ENCODE measurements around the gene SGMS1.
"Not testable (repeated sequence)": the region's sequence is repeated elsewhere in the genome, so short reads cannot be mapped to it uniquely, and the experiment has no call there.

Gene SGMS1

DNA sequence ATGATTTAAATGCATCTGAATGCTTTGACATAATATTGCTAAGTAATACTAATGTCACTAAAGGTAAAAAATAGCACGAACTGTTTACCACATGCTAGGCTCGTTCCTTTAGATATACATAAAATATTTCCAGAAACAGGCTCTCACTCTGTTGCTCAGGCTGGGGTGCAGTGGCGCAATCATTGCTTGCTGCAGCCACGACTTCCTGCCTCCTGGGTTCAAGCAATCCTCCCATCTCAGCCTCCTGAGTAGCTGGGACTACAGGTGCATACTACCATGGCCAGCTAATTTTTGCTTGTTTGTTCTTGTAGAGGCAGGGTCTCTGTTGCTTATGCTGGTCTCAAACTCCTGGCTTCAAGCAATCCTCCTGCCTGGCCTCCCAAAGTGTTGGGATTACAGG lies 183.3 kb downstream of the SGMS1 start:
- Histone ChIP-seq H3K4me3 (no peak overlapping the region), H3K27ac (no peak overlapping the region)

DNA sequence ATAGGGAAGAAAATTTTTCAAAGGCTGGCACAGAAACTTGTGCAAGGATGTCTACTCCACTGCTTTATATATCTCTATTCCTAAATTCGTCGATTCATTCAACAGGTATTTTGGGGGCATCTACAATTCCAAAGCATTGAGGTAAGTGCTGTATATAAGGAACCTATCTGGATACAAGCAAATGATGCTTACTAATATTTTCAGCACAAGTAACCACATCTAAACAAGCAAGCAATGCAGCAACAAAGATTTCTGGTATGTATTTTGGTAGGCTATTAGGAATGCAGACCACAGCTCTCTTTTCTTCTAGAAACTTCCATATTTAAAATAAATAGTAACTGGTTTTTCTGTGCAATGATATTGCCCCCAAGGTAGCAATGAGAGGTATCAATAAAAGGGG lies 183.9 kb downstream of the SGMS1 start:
- H3K4me3 ChIP-seq, result no peak overlapping the region

DNA sequence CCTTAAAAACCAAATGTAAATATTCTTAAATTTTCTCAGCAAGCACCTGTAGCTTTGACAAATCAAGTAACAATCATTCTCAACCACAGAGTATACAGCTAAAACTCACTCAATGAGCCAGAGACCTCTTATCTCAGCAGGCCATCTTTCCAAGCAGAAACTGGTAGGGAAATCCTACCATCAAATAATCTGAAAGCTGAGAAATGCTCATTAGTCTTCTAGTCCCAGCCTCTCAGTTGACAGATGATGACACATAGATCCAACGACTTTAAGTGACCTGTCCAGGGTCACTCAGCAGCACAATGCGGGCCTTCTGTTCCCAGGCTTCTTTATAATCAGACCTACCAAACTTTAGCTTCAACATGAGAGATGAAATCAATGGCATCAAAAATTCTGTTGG lies 184.6 kb downstream of the SGMS1 start:
- Histone ChIP-seq H3K4me3 (no peak overlapping the region), H3K27ac (no peak overlapping the region)

More for the DNA sequence above, 183.9 kb downstream of the SGMS1 start:
- no peak overlapping the region for H3K27ac ChIP-seq

DNA sequence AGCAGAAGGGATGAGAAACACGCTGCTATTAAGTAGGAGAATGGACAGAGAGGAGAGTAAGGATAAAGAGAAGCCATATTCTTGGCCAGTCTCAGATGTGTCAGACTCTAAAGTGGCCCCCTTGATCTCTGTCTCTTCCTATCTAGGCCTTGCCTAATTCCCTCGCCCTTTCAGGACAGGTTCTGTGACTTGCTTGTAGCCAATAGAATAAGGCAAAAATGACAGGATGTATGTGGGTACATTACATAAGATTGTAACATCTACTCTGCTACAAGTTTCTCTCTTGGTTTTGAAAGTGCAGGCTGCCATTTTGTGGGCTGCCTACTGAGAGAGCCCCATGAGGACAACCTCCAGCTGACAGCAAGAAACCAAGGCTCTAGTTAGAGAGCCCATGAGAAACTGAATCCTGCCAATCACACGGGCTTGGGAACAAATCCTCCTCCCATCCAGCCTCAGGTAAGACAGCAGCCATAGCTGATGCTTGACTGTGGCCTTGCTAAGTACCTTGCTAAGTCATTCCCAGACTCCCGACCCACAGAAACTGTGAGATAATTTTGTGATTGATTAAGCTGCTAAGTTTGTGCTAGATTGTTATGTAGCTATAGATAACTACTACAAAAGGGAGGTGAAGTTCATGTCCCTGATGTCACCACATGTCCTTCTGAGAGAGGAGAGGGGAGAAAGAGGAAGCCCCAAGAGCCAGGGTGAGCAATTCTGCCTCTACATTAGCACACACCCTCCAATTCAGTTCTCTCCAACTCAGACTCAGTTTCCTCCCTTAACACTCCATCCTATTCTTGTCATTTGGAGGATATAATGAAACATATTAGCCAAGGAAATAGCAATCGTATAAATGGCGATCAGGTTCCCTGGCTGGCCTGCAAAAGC lies 185.5 kb downstream of the SGMS1 start:
- Histone ChIP-seq H3K4me3 (no peak overlapping the region), H3K27ac (peak overlapping the region in 4 of 21 experiments; percentile 21 to 31 (median 28))

DNA sequence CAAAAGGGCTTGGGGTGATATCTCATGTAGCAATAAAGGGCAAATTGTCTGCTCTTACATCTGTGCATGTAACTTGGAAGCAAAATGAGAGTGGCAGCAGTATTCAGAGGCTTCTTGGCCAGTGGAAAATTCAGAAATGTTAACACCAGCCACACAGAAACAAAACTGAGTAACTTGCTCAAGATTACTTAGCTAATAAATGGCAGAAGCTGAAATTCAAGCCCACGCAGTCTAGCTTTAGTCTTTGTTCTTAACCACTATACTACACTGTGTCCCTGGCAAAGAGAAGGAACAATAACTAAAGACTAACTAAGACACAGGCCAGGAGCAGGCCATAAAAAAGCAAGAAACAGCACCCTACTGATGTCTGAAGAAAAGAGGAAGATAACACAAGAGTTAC lies 186.5 kb downstream of the SGMS1 start:
- peak overlapping the region in 2 of 21 experiments; percentile 30 to 31 for H3K27ac ChIP-seq
- H3K4me3 ChIP-seq, result no peak overlapping the region

DNA sequence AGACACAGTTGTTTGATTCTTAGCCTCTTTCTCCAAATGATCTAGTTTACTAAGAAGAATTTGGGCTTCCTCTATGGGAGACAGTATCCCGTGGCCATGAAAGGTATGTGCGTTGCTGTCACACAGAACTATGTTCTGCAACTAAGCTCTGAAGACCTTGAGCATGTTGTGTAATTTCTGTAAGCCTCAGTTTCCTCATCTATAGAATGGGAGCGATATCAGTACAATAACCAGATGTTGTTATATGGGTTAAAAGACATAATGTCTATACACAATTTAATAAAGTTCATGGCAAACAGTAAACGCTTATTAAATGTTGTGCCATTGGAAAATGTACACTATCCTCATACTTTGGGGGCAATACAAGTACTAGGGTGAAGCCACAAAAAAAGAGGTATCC lies 187.0 kb downstream of the SGMS1 start:
- Histone ChIP-seq H3K4me3 (no peak overlapping the region), H3K27ac (peak overlapping the region in 1 of 21 experiments; percentile 30)

DNA sequence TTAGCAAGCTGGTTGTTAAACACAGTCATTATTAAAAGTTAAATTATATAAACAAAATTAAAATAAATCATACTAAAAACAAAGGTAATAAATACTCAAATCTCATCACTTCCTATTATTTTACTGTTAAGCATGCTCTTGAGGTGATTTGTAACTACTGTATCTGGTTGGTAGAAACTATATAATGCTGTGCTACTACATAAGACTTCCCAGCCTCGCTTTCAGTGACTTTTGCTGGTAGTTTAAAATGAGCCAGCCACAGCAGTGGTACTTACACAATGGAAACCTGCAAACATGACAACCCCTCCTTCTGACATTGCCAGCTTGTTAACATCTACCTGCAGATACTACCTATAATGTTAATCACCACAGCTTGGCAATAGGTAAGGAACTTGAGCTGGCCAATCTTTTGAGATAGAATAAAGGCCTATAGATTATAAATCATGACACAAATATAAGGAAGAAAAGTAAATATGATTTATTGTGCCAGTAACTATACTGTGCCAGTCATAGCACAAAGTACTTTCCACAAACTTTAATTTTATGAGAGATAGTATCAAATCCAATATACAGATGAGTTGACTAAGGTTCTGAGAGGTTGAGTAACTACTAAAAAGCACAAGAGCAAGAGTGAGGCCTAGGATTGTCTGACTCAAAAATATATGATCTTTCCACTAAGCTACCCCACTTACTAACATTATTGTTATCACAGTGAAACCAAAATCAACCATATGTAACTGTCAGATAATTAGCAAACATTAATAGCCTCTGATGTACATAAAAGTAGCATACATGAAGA lies 191.3 kb downstream of the SGMS1 start:
- H3K27ac ChIP-seq, result peak overlapping the region in 11 of 21 experiments; percentile 30 to 85 (median 72)
- no peak overlapping the region for H3K4me3 ChIP-seq

DNA sequence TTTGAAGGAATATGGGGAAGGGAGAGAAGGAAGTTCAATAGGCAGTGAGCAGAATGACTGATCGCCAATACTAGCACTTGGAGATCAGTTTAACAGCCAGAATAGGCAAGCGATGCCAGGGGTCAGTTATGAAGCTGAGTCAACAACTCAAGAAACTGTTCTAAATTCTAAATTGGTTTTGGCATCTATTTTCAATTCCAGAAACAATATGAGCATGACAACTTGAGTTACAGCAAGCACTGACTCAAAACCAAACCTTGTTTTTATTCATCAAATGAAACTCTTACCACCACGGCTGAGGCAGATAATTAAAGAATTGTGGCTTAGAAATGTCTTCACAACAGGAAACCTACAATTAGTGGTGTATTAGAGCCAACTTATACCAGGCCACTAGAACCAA lies 192.0 kb downstream of the SGMS1 start:
- peak overlapping the region in 17 of 21 experiments; percentile 6 to 85 (median 70) for H3K27ac ChIP-seq

DNA sequence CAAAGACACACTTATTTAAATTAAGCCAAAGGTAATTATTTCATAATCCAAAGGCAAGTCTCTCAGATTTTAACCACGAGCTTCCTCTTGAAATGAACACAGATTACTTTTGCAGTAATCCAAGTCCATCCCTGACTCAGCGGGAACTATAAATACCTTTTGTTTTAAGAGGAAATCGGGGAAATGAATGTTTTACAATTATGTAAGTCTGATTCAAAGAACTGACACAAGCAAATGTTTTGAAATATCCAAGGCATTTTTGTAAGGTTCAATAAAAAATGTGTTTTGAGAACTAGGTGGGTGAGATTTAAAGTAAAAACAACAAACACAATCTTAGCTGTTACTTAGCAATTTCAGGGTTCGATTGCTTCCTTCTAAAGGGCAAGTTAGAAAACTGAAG lies 192.6 kb downstream of the SGMS1 start:
- H3K4me3 ChIP-seq, result peak overlapping the region in 1 of 7 experiments; percentile 2
- H3K27ac ChIP-seq, result peak overlapping the region in 18 of 21 experiments; percentile 6 to 85 (median 69)

More for the DNA sequence above, 192.0 kb downstream of the SGMS1 start:
- peak overlapping the region in 1 of 7 experiments; percentile 2 for H3K4me3 ChIP-seq

DNA sequence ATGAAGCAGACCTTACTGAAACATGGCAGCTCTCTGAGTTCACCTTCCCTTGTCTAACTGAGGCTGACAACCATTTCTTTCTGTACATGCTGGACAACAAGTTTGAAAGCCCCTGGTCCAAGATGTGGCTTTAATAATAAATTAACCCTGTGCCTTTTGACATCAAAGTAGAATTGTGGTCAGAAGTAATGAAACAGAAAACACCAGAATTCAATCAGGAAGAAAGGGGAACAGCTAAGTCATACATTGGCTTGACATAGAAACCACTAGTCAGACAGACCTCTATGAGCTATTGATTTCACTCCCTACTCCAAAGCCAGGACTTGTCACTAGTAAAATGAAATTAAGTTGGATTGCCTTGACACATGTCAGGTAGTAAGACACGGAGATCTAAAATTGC lies 197.3 kb downstream of the SGMS1 start:
- Histone ChIP-seq H3K4me3 (no peak overlapping the region), H3K27ac (no peak overlapping the region)

DNA sequence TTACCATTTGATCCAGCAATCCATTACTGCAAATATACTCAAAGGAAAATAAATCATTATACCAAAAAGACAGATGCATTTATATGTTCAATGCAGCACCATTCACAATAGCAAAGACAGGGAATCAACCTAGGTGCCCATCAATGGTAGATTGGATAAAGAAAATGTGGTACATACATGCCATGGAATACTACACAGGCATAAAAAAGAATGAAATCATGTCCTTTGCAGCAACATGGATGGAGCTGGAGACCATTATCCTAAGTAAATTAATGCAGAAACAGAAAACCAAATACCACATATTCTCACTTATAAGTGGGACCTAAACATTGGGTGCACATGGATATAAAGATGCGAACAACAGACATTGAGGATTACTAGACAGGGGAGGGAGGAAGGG lies 198.5 kb downstream of the SGMS1 start:
- not testable (repeated sequence) for H3K27ac ChIP-seq, H3K4me3 ChIP-seq

DNA sequence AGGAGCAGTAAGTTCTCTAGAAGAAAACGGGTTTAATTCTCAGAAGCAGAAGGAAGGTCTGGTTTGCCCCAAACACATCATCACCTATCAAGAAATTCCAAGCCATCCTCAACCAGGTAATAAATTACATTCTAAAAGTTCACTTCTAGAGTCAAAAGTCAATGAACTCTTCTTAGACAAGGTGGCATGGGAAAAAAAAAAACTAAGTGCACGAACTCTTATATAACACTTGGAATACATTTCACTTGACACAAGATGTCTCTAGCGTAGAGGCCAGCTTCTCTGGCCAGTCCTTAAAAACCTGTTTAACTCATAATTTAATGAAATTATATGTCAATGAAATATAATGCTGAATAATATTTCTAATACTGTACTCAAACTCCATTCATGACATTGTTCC lies 200.3 kb downstream of the SGMS1 start:
- H3K4me3 ChIP-seq, result no peak overlapping the region
- H3K27ac ChIP-seq, result peak overlapping the region in 1 of 21 experiments; percentile 2

DNA sequence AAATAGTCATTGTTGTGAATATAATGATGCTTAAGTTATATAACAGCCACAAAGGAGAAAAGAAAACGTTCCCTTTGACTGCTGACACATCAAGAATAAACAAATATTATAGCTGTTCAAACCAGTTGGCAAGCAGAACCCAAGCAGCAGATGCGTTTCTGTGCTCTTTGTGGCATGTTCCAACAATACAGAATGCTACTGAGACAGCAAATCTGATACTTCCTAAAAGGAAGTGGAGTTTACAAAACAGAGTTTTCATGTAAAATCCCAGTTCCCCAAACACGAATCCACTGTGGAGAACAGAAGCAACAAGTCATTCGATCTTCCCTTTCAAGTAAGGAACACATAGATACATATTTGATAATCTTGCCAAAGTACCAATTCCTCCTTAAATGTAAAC lies 201.5 kb downstream of the SGMS1 start:
- Histone ChIP-seq H3K4me3 (no peak overlapping the region), H3K27ac (peak overlapping the region in 7 of 21 experiments; percentile 4 to 70 (median 44))

DNA sequence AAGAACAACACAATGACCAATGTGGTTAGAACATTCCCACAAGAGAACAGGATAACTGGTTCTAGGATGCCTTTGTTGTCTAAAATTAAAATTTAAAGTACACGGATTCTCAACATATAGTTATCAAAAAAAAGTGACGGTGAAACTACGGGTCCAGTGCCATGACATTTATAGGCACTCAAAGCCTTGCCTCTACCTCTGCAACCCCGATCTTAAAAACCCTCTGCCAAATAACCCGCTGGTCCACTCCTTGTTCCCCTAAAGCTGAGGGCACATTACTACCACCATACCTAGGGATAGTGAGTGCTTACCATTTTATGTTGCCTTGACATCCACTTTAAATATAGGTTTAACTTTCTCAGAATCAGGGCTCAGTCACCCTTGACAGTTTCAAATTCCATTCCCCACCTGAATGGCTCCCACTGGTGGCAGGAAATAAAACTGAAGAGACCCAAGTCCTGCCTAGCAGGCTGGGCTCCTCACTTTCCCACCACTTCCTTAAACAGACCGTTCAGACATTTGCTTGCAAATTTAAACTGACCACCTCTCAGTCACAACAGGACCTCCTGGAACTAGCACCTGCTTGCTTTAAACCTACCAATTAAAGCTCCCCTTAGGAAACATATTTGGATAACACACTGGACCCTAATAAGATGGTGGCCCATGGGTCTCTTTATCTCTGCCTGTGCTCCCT lies 202.6 kb downstream of the SGMS1 start:
- Histone ChIP-seq H3K27ac (peak overlapping the region in 7 of 21 experiments; percentile 11 to 70 (median 44)), H3K4me3 (no peak overlapping the region)

DNA sequence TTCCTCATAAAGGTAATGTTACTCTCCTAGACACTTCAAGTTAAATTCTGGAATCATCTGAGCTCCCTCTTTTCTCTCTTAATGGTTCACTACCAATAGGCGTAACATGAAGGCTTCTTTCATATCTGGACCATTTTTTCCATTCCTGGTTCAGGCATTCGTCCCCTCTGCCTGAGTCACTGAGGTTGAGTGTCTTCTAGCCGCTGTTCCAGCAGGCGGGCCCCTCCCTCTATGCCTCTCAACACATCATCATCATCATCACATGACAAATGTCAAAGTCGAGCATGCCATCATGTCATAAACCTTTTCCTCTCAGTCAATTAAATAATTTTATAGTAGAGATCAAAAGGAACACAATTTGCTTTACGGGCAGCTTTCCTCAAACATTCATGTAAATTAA lies 203.6 kb downstream of the SGMS1 start:
- Histone ChIP-seq H3K4me3 (no peak overlapping the region), H3K27ac (peak overlapping the region in 1 of 21 experiments; percentile 17)

DNA sequence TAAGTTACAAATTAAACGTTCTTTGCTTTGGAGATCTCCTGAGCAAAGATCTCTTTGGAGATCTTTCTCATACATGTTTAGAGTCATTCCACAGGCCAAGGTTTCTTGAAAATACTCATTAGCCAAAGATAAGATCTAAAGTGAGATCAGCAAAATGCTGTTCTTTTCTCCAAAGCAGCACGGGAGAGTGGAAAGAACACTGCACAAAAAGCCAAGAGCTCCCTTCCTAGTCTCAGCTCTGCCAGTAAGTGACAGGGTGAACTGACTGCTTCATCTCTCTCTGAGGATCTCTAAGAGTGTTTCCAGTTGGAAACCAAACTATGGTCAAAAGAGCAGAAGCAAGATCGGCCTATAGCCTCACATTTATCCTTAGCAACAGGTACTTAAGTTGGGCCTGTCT lies 204.0 kb downstream of the SGMS1 start:
- H3K4me3 ChIP-seq, result no peak overlapping the region
- peak overlapping the region in 3 of 21 experiments; percentile 17 to 95 (median 83) for H3K27ac ChIP-seq

DNA sequence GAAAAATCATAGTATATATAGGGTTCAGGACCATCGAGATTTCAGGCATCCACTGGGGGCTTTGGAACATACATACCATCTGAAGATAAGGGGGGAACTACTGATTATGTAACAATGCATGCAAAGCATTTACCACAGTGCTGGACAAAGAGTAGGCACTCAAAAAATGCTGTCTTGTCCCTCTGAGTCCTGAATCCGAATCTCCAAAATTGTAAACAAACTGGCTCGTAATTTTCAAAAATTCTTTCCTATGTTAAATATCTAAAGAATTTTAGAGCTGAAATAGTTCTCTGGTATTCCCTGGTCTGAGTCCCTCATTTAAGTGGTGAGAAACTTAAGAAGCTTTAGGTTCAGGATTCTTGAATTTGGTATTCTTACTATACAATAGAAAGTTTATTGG lies 204.7 kb downstream of the SGMS1 start:
- H3K4me3 ChIP-seq, result no peak overlapping the region
- H3K27ac ChIP-seq, result peak overlapping the region in 13 of 21 experiments; percentile 80 to 95 (median 92)

DNA sequence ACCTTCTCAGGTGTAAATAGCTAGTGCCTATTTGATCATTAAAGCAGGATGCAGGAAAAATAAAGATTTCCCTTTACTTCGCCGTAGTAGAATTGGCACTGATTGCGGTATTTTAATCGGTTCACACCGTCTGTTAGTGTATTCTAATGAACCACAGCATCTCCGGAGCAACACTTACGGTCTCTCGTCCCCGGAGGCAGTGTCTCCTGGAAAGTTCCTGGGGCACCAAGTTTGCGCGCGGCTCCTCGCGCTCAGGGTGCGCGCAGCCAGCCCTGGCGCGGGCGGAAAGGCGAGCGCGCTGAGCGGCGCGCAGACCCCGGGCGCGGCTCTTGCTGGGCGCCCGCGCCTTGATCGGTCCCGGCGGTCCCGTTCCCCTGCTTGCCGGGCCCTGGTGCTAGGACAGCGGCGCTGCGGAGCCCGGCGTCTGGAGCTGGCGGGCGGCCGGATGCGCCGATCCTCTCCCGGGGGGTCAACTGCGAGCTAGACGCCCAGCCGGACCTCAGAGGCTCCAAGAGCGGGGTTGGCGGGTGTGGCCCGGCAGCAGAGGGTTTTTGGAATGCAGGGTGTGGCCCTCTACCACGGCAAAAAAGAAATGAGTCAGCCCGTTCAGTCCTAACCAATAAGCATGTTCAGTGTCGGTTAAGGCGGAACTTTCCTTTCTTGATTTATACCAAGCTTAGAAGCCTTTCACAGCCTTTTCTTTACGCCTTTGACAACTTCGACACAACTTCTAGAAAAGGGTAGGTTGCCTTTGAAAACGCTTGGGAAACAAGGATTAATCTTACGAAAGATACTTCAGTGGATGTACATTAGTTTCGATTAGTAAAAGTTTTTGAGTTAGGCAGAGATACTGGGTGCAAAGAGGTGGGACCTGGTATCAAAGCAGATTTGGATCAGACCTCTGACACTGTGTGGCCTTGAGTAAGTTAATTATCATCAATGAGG lies 205.6 kb downstream of the SGMS1 start:
- H3K27ac ChIP-seq, result peak overlapping the region; percentile 80 to 95 (median 92)
- H3K4me3 ChIP-seq, result peak overlapping the region; percentile 55 to 85 (median 60)

DNA sequence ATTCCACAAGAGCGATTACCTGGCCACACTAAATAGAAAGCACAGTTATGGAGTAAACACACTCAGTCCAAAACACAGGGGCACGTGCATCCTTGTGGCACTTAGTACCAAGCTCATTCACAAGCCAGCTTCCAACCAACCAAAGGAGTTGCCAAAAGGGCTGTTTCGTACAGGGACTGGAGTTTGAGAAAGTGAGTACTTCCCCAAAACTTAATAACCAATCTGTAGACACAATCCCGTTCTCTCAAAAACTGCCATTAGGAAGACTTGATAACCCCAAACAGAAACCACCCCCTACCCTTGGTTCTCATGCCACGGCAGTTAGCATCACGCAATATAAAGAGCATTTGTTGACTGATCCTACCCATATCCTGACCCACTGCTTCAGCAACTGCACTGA lies 206.3 kb downstream of the SGMS1 start:
- peak overlapping the region in 20 of 21 experiments; percentile 80 to 95 (median 92) for H3K27ac ChIP-seq
- peak overlapping the region; percentile 55 to 85 (median 60) for H3K4me3 ChIP-seq

All from skin epidermis (tissue), 12 donors.